ENCODE data around the gene SRSF3.
"Not testable (repeated sequence)": the region's sequence is repeated elsewhere in the genome, so short reads cannot be mapped to it uniquely, and the experiment has no call there.

SRSF3 gene

DNA sequence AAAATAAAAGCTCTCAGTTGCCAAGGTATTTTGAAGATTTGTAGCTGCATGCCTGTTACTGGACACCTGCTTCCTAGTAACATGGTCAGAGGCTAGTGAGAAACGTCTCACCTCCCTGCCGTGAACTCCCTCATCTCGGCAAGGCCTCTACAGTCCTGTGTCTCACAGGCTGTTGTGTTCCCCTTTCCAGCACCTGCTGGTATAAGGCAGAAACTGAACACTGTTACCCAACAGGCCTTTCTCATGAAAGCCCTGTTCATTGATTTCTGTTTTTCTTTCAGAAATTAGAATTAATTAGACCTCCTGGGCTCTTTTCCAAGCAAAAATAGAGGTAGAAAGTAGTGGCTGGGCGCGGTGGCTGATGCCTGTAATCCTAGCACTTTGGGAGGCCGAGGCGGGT, 17.6 kb upstream of the SRSF3 start:
- DNase-seq: no peak

DNA sequence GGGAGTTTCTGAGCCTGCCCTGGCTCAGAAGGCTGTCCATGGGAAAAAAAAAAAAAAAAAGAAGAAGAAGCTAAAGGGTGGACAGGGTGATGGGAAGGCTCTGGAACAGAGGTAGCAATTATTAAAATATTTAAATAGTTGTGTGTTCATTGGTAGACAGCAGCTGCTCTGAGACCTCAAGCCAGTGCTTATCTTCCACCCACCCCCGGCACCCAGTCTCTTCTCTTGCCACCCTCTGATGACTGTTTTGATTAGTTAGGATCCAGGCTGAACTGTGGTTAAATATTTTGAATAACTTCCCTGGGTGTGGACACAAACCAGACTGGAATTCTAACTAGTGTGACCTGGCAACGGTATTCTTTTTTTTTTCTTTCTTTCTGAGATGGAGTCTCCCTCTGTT, 16.9 kb upstream of the SRSF3 start:
- no peak for DNase-seq

DNA sequence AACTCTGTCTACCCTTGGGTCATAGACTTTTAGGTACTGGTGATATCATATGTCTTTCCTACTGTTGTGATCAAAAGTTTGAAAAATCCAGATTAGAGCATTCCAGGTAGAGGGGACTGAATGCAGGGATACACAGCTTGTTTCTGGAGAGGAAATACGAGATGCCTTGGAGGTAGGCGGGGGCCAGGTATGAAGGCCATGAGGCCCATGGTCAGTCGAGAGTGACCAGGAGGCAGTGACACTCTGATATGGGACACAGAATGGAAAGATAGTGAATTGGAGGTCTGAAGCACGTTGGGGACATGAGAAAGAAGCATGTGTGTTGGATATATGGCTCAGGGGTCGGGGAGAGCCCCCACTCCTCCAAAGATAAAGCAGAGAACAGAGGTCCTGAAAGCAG, 16.1 kb upstream of the SRSF3 start:
- no peak for DNase-seq

DNA sequence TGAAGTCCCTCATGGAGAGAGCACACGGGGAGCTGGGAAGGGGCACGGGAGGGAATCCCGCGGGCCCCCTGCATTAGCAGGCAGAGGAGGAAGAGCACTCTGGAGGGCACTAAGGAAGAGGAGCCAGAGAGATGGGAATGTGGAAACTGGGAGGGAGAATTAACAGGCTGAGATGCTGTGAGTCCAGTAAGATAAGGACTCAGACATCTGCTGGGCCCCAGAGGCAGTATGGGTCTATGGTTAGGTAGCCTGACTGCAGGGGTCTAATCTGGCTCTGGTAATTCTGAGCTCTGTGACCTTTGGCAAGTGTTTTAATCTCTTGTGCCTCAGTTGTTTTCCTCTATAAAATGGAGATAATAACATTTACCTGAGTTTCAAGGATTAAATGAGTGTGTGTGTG, 15.7 kb upstream of the SRSF3 start:
- DNase-seq: peak; percentile 34

DNA sequence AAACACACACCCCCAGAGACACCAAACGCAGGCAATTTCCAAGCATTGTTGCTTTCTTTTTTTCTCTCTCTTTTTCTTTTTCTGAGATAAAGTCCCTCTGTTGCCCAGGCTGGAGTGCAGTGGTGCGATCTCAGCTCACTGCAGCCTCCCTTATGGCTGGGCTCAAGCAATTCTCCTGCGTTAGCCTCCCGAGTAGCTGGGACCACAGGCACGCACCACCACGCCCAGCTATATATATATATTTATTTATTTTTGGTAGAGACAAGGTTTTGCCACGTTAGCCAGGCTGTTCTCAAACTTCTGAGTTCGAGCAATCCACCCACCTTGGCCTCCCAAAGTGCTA, 14.0 kb upstream of the SRSF3 start:
- no peak for DNase-seq

DNA sequence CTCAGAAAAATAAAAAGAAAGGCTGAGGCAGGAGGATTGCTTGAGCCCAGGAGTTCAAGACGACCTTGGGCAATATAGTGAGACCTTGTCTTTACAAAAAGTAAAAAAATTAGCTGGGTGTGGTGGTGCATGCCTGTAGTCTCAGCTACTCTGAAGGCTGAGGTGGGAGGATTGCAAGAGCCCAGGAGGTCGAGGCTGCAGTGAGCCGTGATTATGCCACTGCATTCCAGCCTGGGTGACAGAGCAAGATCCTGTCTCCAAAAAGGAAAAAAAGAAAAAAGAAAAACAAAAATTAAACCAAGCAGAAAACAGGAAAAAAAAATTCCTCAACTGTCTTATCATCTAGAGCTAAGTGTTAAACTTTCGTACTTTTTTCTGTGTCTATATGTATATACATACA, 12.4 kb upstream of the SRSF3 start:
- DNase-seq: no peak

DNA sequence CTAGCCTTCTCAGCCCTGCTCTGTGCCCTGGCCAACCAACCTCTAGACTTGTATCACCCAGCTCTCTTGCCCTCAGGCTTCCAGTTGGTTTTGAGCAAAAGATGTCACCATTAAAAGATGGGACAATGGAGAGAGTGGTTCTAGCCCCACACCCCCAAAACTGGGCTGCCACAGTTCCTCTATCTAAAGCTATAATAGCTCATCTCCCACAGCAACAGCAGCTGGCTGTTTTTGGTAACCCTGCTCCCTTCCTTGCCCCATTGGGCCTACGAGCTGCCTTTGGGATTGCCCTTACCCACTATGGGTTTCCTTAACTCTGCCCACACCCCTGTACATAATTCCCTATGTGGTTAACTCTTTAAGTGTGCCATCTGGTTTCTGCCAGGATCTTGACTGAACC, 7.6 kb upstream of the SRSF3 start:
- no peak for DNase-seq

DNA sequence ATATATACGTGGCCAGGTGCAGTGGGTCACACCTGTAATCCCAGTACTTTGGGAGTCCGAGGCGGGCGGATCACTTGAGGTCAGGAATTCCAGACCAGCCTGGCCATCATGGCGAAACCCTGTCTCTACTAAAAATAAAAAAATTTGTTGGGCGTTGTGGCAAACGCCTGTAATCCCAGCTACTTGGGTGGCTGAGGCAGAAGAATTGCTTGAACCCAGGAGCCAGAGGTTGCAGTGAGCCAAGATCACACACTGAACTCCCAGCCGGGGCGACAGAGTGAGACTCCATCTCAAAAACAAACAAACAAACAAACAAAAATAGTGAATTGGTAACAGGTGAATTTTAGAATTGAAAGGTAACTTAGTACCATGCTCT, 5.1 kb upstream of the SRSF3 start:
- DNase-seq: not testable (repeated sequence)

DNA sequence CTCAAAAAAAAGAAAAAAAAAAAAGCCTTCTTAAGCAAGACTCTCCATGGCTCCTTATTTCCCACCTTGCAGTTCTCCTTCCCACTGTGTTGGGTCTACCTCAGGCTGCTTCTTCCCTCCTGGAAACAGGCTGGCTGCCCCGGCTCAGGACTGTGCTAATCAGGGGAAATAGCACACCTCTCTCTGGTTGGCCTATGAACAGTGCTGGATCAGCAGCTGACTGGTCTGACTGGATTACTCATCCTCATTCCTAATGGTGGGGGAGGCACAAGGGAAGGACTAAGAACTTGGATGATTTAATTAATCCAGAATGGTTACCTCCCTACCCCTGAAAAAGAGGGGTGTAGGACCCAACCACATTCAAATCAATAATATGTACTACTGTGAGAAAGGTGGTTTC, 3.9 kb upstream of the SRSF3 start:
- peak; percentile 64 for DNase-seq

DNA sequence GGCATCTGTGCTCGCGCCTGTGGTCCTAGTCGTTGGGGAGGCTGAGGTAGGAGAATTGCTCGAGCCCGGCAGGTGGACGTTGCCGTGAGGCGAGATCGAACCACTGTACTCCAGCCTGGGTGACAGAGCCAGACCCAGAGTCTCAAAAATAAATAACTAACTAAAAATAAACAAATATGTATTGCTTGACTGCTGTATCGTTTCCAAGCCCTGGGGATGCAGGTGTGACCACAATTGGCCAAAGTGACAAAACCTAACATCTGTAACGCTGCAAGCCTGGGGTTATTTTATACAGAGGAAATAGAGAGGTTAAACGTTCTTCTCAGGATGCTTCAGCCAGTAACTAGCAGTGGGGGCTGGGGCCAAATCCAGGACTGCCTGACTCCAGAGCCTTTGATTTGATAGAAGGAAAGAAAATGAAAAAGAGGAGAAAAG, 1.9 kb upstream of the SRSF3 start:
- no peak for DNase-seq

DNA sequence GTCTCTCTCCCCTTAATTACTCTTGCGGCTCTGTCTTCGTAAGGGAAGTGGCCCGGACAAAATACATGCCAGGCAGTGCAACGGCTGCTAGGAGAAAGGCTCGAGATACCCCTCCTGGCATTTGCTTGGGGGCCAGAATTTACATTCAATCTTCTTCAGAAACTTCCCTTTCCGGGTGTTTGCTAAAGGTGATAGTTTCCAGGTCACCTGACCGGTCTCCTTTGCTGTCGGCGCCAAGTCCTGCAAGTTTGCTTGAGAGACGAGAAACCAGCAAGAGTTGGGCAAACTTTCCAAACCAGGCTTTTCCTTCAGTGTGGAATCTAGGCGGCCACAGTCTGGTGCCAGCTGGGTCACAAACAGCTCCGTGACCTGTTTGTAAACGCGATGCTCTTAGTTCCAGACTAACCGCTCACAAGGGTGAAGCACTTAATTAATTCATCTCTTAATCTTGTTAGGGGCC, 563 bp upstream of the SRSF3 start:
- DNase-seq: peak; percentile 86

DNA sequence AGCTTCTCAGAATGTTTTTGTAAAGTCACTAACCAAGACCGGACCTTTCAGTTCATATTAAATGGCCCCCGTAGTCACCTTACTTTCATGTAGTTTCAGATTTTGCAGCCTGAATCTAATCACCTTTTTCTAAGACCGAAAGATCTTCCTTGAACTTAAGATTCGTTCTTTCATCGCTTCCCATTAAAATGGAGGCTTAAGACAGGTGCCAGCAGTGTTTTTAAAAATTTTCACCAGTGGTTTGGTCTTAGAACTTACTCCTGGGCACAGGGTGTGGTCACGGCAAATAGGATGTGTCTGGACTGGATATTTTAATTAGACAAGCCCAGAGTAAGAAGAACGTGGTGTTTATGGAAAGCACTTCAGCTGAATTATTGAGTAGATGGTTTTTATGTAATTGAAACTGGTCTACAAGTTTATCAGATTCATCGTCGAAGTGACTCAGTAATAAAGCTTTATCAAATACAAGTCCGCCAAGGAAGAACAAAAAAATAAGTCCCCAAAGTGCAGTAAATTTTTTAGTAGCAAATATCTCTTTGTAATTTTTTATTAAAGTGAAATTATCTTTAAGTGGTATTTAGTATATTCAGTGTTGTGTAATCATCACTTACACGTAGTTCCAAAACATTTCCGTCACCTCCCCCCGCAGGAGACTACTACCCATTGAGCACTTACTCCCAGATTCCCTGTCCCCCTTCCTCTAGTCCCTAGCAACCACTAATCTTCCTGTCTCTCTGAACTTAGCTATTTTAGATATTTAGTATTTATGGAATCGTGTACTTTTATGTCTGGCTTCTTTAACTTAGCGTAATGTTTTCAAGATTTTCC, 868 bp downstream of the SRSF3 start:
- DNase-seq: peak; percentile 72

DNA sequence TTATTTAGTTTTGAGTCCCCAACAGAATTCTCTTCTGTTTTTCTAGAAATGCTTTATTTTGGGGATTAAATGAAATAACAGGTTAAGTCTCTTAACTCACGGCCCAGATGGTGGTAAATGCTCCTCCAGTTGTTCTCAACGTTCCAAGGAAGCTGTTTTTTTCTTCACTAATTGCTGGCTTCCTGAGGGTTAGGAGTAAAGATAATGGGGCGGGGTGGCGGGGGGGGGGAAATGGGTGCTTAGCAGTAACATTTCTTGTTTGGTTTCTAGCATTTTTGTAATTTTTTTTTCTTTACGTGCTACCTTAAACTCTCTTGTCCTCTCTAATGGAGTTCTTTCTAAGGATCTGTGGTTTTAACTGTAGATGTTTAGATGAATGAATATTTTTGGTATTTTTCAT, 2.2 kb downstream of the SRSF3 start:
- DNase-seq: peak; percentile 79

DNA sequence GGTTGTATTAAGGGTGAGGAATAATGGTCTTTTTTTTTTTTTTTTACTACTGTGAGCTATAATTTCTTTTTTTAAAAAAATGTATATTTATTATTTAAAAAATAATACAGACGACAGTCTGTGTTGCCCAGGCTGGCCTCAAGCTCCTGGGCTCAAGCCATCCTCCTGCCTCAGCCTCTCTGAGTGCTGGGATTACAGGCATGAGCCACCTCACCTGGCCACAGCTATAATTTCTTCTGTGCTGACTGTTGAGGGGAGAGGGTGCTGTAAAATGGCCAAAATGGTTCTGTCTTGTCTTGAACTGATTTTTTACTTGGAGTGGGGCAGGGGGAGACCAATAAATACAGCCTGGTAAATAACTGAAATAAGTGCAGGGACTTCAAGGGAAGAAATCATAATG, 3.6 kb downstream of the SRSF3 start:
- DNase-seq: no peak

DNA sequence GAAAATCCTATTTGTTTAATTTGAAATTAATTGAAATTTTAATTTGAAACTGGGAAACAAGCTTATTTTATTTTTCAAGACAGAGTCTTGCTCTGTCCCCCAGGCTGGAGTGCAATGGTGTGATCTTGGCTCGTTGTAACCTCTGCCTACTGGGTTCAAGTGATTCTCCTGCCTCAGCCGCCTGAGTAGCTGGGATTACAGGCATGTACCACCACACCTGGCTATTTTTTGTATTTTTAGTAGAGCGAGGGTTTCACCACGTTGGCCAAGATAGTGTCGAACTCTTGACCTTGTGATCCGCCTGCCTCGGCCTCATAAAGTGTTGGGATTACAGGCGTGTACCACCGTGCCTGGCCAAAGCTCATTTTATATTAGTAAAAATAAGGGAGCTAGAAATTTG, 4.2 kb downstream of the SRSF3 start:
- DNase-seq: no peak

DNA sequence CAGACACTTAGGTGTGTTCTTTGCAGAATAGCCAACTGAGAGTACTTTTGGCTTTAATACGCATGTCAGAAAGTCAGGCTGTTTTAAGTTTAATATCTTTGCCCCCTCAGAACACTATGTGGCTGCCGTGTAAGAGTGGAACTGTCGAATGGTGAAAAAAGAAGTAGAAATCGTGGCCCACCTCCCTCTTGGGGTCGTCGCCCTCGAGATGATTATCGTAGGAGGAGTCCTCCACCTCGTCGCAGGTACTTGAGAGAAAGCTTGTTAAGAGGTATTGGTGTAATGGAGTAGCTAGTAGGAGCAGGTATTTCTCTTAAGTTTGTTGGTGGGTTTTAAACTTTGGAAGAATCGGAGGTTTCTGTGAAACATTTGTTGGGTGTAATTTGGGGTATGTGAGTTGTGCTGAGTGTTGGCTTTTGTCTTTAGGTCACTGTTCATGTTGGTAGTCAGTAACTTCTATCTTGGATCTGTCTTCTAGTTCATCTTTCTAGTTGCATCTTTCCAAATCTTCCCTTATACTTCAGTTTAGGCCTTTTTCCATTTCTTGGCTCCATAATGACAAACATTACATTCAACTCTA, 4.7 kb downstream of the SRSF3 start:
- DNase-seq: no peak

DNA sequence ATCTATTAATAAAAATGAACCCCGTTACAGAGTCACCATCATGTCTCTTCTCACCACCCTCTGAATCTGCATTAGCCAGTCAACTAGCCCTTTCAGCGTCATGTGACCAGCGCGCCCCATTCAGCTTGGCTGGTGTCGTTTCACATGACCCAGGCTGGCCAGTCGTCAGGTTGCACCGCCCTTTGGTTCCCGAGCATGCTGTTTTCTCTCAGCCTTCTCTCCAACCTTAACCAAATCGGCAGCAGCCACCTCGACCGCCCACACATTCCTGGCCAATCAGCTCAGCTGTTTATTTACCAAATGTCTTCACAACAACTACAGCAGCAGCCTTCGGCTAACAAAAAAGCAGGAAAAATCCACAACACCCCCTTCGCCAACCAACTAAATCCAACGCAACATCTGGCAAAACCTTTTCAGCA, 5.6 kb downstream of the SRSF3 start:
- peak; percentile 36 for DNase-seq

DNA sequence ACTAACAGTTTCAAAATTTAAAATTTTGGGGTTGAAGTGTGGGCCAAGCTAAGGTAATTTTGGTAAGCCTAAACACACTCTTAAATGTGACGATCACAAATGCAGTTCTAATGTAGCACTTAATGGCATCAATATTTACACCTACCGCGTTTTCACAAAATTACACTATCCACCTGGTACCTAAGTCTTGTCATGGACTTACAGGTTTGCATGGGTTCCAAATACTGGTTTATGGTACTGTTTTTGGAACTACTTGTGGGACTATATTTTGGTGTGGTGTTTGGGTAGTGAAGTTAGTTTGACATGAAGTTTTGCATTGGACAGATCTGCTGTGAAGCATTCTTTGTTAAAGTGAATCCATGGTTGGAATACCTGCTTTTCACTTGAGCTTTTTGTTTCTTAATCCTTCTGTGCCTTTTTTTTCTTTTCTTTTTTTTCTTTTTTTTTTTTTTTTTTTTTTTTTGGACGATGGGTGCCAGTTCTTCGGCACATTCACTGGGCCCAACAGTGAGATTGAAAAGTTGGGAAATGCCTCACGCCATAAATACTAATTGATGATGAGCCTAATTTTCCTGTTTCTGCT, 6.5 kb downstream of the SRSF3 start:
- no peak for DNase-seq

DNA sequence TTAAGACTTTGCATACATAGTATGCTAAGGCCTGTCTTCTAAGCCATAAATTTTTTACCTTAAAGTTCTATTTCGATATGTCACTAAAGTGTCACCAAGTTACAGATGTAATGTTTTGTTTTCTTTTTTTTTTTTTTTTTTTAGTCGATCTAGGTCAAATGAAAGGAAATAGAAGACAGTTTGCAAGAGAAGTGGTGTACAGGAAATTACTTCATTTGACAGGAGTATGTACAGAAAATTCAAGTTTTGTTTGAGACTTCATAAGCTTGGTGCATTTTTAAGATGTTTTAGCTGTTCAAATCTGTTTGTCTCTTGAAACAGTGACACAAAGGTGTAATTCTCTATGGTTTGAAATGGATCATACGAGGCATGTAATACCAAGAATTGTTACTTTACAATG, 7.7 kb downstream of the SRSF3 start:
- DNase-seq: not testable (repeated sequence)

DNA sequence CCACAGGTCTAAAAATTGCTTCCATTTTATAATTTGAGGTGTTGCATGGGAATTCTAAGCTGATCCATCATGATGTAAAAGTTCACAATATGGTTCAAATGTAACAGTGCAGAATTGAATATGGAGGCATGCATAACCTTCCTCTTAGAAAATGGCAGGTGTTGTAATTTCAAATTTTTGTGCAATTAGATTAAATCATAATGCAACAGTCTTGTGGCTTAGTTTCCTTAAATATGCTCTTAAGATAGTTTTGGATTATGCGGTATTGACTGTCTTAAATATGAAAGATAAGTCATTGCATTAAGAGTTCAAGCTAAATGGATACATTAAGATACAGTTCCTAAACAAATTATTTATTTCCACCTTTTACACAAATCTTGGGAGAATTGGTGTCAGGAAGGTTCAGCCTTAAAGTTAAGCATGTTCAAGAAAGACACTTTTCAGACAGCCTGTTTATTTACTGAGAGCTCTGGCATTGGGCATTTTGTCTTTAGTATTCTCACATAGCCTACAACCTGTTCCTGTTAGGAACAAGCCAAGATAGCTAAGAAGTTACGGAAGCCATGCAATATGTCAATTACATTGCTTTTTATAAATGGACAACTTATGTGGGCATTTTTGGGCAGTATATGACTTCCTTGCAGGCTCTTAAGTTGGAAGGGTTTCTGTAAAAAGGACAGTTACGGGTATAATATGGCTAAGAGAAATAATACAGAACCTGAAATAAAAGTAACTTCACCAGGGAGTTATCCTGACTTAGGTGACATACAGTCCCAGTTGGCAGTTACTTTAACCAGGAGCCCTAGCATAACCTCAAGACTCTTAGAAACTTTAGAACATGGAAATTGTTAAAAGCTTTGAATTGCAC, 9.3 kb downstream of the SRSF3 start:
- DNase-seq: no peak

DNA sequence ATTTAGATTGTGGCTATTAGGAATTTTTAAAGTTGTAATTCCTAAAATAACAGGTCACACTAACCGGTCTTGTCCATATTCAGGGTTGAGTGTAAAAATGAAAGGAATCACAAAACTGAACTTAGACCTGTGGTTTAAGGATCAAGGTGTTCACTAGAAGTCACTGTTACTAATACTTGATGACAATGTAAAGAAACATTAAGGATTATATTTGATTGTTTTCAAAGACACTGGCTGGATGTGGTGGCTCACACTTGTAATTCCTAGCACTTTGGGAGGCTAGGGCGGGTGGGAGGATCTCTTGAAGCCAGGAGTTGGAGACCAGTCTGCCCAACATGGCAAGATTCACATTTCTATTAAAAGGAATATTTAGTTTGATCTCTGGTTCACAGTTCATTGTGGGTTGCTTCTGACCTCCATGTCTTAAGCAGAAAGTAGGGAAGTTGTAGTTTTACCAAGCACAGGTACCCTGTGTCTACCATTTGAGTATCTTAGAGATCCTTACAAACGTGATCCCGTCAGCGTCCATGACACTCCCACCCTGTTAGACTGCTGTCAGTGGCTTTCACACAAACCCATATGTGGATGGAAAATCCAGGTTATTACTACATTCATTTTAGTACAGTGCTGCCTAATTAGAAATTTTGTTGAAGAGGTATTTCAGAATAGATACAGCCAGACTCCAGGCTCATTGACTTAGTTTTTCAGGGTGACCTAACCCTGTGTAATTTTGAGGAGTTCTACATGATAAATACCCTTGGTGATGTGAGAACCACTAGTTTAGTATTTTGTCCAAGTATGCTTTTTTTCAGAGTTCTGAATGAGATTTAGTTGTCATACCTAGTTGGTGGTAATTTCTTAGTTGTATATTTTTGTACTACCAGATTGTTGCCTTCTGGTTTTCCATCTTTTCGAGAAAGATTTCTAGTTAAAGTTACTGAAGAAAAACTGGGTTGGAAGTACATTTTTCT, 10.2 kb downstream of the SRSF3 start:
- DNase-seq: no peak

DNA sequence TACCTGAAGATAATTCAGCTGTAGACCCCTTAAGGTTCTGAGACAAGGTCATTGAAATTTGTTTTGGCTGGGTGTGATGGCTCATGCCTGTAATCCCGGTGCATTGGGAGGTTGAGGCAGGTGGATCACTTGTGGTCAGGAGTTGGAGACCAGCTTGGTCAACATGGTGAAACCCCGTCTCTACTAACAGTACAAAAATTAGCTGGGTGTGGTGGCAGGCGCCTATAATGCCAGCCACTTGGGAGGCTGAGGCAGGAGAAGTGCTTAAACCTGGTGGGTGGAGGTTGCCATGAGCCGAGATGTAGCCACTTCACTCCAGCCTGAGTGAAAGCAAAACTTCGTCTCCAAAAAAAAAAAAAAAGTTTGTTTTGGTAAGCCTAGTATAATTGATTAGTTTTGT, 11.0 kb downstream of the SRSF3 start:
- no peak for DNase-seq

Measured in NCI-H82 (cell line).